Measurements from ENCODE around the gene RAD51C.
"Not testable (repeated sequence)": the region's sequence is repeated elsewhere in the genome, so short reads cannot be mapped to it uniquely, and the experiment has no call there.

Gene RAD51C

DNA sequence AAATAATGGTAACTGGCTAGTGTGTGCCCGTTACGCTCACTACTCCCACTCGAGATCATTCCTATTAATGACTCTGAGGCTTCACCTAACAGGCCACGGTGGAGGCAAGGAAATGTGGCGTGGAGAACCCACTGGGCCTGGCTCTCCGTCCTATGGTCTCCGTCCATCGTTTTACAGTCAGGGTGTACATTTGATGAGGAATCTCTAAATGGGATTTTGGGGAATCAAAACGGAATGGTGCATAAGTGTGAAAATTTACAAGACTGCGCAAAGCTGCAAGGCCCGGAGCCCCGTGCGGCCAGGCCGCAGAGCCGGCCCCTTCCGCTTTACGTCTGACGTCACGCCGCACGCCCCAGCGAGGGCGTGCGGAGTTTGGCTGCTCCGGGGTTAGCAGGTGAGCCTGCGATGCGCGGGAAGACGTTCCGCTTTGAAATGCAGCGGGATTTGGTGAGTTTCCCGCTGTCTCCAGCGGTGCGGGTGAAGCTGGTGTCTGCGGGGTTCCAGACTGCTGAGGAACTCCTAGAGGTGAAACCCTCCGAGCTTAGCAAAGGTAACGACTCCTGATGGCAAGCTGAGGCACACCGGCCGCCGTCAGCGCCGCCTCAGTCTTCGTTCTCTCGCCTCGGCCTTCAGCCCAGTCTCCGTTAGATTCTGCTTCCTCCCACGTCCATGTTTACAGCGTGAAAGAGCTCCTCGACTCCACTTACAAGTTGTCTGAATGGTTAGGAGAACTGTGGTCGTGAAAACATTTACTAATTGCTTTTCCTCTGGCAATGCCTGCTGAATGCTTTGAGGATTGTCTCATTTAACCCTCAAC lies at the start of gene RAD51C:
RAD51C (plus strand) TSS at position 364 of the 817 bp plus-strand sequence; CDS start at position 406, 42 bp downstream.
- peak; percentile 85 for DNase-seq

GRCh38 chr17:58643147-58643546 lies 49.3 kb upstream of the RAD51C start:
- no peak for DNase-seq

DNA sequence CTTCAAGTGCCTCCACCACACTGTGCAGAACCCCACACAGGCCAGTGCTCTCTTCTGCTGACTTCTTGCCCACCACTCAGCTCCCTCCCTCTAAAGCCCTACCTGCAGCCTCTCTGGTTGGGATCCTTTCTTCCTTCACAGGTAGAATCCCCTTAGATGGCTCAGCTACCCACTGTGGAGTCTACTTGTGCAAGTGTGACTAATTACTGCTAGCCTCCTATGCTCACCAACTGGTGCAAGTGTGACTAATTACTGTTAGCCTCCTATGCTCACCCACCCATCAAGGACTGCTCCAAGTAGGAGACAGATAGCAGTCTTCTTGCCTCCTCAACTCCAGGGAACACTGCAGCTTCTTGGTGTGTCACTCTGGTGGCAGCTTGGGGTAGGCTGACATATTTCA lies 44.2 kb upstream of the RAD51C start:
- no peak for DNase-seq

DNA sequence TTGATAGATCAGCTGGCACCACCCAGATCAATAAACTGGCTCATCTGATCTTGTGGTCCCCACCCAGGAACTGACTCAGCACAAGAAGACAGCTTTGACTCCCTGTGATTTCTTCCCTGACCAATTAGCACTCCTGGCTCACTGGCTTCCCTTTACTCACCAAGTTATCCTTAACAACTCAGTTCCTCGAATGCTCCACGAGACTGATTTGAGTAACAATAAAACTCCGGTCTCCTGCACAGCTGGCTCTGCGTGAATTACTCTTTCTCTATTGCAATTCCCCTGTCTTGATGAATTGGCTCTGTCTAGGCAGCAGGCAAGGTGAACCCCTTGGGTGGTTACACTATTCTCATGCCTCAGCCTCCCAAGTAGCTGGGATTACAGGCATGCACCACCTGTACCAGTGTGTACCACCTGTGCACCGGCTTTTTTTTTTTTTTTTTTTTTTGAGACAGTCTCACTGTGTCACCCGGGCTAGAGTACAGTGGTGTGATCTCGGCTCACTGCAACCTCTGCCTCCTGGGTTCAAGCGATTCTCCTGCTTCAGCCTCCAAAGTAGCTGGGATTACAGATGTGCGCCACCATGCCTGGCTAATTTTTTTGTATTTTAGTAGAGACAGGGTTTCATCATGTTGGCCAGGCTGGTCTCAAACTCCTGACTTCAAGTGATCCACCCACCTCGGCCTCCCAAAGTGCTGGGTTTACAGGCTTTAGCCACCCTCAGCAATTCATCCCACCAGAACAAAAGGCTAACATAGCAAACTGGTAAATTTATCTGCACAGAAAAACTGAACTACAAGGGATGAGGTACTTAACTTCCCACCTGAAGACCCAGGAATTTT lies 34.2 kb upstream of the RAD51C start:
- DNase-seq, result not testable (repeated sequence)

- DNase-seq, result peak; percentile 79
These were observed 33.3 kb upstream of the RAD51C start for GRCh38 chr17:58658804-58659713.

GRCh38 chr17:58659714-58660084 lies 32.7 kb upstream of the RAD51C start:
- not testable (repeated sequence) for DNase-seq

DNA sequence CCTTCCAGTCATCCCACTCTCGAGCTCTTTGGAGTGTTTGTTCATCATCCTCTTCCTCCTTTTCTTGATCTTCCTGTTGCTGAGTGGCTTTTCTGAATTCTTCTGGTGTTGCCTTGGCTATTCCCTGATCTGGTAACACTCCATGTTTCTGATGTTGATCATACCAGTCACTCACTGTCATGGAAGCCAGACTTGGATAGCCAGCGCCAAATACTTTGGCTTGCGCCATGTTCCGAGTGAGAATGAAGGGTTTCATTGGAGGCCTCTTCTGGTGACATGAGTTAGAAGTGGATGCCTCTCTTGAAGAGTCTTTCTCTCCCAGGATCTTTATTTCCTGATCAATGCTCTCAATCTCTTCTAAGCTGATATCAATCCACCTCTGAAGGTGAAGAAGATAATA lies 31.8 kb upstream of the RAD51C start:
- no peak for DNase-seq

DNA sequence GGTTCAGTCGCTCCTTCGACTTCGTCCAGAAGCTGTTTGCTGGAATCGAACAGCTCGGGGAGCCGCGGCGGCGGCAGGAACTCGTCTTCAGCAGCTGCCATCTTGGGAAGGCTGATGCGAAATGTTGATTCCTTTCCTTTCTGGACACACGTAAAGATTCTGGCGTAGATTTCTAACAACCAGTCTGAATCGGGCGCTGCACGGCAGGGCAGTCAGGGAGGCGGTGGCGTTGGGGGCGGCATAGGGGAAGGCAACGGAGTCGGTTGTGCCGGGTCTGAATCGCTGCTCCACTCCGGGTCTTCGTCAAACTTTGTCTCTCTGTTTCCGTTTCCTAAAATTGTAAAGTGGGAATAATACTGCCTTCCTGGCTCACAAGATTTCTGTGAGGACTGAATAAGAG lies 30.9 kb upstream of the RAD51C start:
- DNase-seq, result no peak

GRCh38 chr17:58664302-58664701 lies 28.1 kb upstream of the RAD51C start:
- no peak for DNase-seq

DNA sequence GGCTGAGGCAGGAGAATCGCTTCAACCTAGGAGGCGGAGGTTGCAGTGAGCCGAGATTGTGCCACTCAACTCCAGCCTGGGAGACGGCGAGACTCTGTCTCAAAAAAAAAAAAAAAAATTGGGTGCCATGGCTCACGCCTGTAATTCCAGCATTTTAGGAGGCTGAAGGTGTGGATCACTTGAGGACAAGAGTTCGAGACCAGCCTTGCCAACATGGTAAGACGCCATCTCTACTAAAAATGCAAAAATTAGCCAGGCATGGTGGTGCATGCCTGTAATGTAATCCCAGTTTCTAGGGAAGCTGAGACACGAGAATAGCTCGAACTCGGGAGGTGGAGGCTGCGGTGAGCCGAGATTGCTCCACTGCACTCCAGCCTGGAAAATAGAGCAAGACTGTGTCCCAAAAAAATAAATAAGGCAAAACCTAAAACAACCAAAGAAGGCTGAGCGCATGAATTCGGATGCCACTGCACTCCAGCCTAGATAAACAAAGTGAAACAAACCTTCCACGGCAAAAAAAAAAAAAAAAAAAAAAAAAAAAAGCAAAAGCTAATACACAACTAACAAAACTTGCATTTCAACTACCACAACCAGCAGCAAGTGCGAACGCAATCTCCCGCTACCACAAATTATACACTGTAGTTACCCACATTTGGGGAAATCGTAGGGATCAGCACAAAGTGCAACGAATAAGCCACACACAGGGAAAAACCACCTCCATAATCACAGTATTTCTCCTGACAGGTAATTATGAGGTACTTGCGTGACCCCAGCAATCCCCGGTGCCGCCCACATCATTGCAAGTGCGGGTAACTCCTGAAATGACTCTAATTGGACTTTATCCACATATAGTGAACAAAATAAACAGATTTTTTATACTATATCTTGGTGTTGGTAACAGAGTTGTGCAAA lies 26.2 kb upstream of the RAD51C start:
- DNase-seq, result no peak

GRCh38 chr17:58666858-58667267 lies 25.5 kb upstream of the RAD51C start:
- no peak for DNase-seq

DNA sequence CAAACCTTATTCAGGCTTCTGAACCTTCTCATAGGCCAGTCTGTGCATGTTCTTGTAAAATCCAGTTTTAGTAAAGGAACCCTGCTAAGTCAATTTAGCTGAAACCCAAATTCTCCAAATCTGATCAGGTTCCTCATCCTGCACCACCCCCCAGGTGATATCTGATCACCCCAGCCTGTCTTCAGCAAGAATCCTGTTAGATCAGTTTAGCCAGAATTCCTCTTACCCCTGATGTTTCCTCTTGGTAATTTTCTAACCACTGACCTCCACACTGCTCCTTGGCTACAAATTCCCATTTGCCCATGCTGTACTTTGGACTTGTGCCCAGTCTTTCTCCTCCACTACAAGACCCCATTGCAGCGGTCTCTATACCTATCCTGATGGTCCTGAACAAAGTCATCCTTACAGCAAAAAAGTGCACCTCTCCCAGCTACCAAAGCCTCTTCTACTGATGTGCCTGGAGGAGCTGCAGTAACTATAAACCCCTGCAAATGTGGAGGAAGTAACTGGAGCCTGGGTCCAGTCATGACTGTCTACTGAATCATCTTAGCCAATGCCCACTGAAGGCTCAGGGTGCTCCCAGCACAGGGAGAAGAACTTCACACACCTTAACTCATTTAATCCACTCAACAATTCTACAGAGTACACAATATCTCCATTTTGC lies 24.3 kb upstream of the RAD51C start:
- no peak for DNase-seq

DNA sequence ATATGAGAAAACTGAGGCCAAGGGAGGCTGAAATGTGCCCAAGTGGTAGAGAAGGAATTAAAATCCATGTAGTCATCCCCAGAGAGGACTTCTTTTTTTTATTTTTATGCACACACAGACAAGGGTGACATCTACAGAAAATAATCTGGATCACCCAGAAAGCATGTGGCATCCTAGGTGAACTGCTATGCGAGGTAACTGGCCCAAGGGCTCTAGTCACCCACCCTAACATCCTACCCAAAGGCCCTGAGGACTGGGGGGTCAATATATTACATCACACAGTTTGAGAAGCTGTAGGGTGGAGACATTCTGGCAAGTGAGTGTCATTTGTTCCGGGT lies 23.8 kb upstream of the RAD51C start:
- DNase-seq, result no peak

DNA sequence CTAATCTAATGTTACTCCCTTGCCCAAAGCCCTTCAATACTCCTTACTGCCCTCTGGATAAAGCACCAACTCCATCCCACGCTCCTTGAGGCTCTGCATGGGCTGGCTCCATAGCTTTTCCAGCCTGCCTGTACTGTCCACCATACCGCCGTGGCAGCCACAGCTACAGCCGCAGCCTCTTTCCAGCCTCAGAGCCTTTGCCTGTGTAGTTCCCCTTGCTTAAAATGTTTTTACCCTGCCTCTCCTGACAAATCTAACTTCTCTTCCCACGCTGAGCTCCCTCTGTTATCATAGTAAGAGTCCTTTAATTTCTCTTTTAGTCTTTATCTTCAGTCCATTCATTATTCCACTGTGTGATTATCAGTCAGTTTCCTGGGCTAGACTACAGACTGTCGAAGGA lies 22.5 kb upstream of the RAD51C start:
- no peak for DNase-seq

GRCh38 chr17:58671969-58672368 lies 20.4 kb upstream of the RAD51C start:
- DNase-seq, result no peak

DNA sequence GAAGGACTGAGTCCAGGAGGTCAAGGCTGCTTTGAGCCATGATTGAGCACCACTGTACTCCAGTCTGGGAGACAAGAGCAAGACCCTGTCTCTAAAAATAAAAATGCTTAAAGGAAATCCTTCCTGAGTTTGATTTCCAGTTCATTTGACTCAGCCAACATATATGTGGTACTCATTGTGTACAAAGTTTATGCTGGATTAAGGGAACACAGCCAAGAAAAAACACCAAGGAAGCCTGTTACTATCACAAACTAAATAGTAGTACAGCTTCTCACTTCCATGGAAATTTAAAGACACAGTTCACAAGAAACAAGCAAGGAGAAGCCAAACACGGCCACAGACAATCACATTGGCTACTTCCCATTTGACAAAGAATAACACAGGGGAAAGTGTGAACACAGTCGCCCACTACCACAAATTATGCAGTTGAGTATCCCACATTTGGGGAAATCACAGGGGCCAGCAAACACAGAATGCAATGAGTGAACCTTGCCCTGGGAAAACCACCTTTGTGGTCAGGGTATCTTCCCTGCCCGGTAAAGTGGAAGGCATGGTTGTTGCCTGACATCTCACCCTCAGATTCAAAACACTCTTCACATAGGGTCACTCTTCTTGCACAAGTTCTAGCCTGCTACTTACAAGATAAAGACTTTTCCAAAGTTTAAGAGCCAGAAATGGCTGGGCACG lies 15.1 kb upstream of the RAD51C start:
- DNase-seq, result no peak

GRCh38 chr17:58678287-58678686 lies 14.1 kb upstream of the RAD51C start:
- DNase-seq, result not testable (repeated sequence)

GRCh38 chr17:58679263-58680037 lies 13.0 kb upstream of the RAD51C start:
- DNase-seq, result no peak

DNA sequence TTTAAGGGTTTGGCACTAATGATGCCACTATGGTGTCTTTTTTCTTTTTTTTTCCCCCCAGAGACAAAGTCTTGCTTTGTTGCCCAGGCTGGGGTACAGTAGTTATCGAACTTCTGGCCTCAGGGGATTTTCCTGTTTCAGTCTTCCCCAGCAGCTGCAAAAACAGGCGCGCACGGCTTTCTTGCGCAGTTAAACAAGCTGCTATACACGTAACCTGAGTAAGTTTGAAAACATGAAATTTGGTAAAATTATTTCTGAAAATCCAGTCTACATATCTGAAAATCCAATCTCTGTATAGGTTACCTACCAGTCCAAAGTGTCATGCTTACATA lies 12.4 kb upstream of the RAD51C start:
- DNase-seq, result no peak

DNA sequence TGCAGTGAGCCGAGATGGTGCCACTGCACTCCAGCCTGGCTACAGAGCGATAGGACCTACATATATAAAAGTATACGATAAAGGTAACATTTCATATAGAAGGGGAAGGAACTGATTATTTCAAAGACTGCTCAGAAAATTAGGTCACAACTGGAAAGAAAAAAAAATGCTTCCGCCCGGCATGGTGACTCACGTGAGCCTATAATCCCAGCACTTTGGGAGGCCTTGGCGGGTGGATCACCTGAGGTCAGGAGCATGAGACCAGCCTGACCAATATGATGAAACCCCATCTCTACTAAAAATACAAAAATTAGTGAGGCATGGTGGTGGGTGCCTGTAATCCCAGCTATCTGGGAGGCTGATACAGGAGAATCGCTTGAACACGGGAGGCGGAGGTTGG lies 8.4 kb upstream of the RAD51C start:
- DNase-seq, result no peak
